ENCODE data around the gene KRT74.

Gene KRT74

DNA sequence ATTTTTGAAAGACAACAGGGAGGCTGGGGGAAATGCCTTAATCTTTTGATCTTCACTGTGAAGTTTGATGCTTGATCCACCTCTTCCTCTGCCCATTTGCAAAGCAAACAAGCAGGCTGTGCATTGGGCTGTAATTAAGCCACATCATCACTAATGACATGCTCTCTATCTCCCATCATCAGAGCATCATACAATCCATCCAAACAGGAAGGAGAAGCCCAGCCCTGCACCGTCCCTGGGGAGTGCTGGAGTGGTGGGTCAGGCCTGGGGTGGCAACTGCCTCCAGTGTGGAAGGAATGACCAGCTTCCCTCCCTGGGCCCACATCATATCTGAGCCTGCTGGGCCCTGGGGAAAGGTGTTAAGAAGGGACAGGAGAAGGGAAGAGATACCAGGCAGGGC, 6.9 kb upstream of the KRT74 start:
- DNase-seq: no peak
- intact Hi-C loops (cut with DNase I): loop anchor here (5.0 kb wide), 1 partner anchor 292 kb away; no protein-coding TSS in a partner anchor

DNA sequence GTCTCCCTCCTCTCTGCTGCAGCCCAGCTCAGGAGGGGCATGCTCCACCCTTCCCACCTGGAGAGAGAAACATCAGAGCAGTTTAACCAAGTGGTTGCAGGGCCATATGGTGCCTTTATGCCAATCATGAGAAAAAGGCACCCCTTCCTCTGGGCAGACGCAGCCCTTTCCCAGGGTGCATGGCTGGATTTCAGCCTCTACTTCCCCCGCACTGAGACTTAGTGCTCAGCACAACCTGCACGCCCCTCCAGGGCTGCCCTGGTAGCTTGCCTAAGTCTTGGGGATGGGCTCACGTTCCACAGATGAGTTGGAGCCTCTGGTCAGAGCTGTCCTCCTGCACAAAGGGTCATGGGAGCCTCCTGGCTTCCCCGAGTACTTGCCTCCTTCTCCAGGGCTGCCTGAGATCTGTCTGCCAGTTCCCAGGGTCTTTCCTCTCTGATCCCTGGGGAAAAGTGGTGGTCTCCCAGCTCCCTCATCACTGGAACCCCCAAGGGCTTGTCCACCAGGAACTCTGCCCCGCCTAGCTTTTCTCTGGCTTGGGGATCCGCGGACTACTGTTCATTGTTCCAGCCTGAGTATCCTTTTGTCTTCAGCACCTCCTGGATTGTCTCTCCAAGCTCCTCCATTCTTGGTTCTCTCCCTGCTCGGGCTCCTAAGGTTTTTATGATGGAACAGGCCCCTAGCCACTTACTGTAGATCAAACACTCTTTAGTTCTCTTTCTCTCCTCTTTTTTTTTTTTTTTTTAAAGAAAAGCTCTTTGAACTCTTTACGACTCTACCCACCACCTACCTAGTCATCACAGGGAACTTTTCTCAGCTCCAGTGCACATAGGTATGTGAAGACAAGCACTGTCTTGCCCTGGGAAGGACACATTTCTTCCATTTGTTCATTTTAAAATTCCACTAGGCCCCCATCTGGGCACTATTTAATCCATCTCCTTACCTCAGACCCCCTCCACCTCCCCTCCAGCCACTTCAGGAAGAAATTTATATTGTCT, 6.1 kb upstream of the KRT74 start:
- no peak for DNase-seq
- intact Hi-C loops (cut with DNase I): loop anchor here (5.0 kb wide), 1 partner anchor 293 kb away; no protein-coding TSS in a partner anchor

DNA sequence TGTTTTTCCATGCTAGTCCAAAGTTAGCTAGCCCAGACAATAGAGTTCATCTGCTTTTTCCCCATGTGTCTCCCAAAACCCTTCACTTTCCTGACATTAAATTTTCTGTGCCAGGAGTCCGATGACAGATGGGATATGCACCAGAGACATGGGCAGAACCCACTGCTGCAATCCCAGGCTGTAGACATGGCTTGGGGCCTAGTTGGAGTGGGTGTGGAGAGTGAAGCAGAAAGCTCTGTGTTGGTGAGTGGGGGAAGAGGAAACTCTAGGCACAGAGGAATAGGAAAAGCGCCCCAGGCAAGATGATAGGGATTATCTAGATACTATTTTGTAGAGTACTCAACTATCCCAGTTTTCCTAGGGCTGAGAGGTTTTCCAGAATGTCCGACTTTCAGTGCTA, 4.8 kb upstream of the KRT74 start:
- intact Hi-C loops (cut with DNase I): no loop called here
- DNase-seq: no peak

DNA sequence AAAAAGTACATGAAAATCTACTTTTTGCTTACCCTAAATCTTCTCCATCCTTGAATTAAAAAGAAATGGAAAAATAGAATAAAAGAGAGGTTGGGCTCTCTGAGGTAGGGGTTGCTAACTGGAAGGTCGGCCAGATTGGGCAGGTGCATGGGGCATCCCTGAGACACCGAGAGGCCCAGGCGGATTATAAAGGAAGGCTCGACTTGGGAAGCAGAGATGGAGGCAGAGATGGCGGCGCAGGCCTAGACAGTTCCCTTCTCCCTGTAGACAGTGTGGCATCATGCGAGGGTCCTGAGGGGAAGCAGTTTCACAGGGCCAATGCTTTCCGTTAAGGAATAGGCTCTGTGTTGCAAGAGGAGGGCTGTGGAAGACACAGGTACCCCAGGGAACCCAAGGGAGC, 3.7 kb upstream of the KRT74 start:
- intact Hi-C loops (cut with DNase I): no loop called here
- no peak for DNase-seq

GRCh38 chr12:52575948-52576347, 2.3 kb upstream of the KRT74 start:
- DNase-seq: no peak
- intact Hi-C loops (cut with DNase I): no loop called here

GRCh38 chr12:52575256-52575655, 1.6 kb upstream of the KRT74 start:
- intact Hi-C loops (cut with DNase I): no loop called here
- no peak for DNase-seq

DNA sequence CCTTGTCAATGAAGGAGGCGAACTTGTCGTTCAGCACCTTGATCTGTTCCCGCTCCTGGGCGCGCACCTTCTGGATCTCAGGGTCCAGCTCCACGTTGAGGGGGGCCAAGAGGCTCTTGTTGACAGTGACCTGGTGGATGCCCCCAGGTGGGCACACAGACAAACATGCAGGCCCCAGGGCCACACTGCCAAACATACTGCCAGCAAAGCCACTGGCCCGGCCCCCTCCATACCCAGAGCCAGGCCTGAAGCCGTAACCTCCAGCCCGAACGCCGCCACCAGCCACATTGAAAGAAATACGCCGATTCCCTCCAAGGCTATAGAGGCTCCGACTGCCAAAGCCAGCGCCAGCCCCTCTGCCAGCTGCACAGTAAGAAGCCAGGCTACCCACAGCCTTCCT, 337 bp downstream of the KRT74 start:
- DNase-seq: no peak
- intact Hi-C loops (cut with DNase I): no loop called here

- intact Hi-C loops (cut with DNase I): no loop called here
- DNase-seq: no peak
These were observed 3.1 kb downstream of the KRT74 start for GRCh38 chr12:52570511-52570910.

- DNase-seq: peak in 35 of 42 donors; percentile 8 to 72 (median 37)
These were observed 5.5 kb downstream of the KRT74 start for GRCh38 chr12:52568111-52568510.

DNA sequence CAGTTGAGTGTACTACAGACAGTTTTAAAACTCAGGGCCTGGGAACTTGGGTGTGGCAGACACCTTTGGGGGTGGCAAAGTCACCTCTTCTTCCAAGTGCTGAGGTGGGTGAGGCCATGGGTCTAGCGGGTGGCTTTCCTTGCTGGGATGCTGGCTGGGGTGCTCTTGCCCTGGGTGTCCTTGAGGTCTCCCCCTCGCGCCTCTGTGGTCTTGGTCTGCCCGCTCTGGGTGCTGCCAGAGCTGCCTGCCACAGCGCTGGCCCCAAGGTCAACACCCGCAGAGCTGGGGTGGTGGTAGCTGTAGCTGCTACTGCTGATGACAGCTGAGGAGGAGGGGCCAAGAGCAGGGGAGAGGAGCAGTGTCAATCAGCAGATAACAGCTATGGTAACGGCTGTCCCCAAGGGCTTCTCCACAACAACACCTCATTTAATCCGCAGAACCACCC, 6.8 kb downstream of the KRT74 start:
- intact Hi-C loops (cut with DNase I): no loop called here
- no peak for DNase-seq

More at GRCh38 chr12:52568111-52568510, 5.5 kb downstream of the KRT74 start:
- intact Hi-C loops (cut with DNase I): no loop called here

DNA sequence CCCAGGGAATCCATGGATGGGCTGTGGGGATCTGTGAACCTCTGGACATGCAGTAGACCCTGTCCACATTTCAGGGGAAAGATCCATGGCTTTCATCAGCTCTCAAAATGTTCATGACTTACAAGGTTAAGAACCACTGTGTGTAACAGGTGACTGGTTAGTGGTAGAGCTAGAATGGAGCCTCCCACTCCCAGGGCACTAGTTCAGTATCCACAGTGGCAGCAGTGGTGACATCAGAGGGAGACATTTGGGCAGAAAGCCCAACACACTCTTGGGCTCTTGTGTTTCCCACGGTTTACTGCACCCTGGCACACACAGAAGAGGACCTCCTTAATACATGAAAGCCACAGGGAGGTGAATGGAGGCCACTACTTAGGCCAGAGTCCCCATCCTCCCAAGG, 9.1 kb downstream of the KRT74 start:
- intact Hi-C loops (cut with DNase I): no loop called here
- no peak for DNase-seq

DNA sequence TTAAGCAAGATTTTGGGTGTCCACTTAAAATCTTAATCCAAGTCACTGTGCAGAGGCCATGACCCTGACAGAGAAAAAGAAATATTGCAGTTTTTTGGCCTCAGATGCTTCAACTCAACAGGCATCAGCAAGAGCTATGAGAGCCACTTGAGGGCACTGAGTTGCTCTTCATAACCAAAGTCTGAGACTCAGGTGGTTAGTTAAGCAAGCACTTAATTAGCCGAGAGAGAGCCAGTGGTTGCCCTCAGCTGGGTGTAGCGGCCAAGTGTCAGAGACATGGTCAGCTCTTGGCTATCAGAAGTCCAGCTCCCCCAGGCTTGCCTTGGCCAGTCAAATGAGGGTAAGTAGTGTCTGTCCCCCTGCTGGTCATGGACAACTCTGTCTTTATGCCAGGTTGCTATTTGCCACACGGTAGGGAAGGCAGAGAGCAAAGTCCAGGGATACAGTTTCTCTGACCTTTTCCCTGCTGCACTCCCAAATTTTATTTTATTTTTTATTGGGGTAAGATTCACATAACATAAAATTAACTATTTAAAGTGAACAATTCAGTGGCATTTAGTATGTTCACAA, 11.7 kb downstream of the KRT74 start:
- no peak for DNase-seq
- intact Hi-C loops (cut with DNase I): no loop called here

DNA sequence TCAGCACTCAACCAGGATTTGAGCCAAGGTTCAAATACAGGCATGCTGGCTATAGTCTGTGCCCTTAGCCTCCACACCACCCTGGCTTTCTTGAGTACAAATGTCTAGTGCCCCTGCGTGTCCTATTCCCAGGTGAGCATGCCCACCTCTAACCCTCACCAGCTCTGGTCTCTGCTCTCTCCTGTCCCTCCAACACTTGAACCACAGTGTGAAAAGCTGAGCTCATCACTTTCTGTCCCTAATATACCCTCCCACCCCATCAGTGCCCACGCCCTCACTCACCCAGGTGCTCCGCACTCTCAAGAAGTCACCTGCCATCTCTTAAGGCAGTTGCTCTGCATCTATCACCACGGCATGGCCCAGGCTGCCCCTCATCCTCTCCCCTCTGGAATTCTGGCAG, 13.7 kb downstream of the KRT74 start:
- DNase-seq: no peak
- intact Hi-C loops (cut with DNase I): no loop called here

DNA sequence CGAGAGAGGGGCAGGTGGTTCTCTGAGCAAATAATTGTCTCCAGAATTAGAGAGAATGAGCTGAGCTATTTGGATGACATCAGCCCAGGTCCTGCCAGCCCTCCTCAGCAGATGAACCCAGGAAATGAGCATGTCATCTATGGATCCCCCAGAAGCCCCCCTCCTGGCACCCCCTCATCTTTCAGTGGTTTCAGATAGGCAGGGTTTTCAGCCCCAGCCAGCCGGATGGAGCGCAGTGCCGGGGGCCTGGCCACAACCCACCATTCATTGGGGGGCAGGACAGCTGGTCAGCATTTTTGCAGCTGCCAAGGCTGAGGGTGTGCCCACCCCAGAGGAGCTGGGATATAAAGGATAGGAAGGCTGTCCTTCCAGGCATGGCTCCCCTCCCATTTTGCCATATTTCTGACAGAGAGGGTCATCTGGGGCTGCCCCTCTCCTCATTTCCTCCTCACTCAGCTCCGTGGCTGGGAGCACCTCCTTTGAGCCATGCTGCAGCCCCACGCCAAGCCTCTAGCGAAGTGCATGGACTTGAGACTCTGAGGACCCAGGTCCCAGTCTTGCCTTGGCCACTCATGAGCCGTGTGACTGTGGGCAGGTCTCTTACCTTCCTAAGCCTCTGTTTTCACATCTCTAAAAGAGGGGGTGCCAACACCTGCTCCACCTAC, 14.7 kb downstream of the KRT74 start:
- no peak for DNase-seq
- intact Hi-C loops (cut with DNase I): no loop called here

GRCh38 chr12:52557476-52557875, 16.2 kb downstream of the KRT74 start:
- no peak for DNase-seq
- intact Hi-C loops (cut with DNase I): no loop called here

DNA sequence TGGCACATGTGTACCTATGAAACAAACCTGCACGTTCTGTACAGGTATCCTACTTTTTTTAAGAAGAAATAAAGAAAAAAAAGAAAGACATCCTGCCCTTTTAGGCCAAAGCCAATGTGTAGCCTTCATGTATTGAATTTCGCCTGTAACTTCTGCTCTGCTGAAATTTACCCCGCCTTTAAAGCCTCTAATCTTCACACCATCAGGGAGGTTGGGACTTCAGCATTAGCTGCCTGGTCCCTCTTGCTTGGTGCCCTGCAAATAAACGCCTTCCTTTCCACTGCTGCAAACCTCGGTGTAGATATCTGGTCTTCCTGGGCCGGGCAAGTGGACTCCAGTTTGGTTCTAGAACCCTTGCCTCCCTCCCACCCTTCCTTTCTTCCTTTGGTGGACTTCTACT, 18.1 kb downstream of the KRT74 start:
- DNase-seq: no peak
- intact Hi-C loops (cut with DNase I): no loop called here

DNA sequence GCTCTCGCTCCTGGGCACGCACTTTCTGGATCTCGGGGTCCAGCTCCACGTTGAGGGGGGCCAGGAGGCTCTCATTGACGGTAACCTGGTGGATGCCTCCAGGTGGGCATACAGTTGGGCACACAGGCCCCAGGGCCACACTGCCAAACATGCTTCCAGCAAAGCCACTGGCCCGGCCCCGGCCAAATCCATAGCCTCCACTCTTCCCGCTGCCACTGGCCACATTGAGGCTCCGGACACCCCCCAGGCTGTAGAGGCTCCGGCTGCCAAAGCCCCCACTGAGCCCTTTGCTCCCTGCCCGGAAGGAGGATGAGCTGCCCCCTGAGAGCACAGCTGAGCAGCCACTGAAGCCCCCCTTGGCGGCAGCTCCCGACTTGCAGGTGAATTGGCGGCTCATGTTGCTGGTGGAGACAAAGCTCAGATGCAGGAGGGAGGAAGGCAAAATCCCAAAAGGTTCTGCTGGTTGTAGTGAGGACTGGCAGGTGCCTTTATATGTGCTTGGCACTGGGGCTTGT, 20.9 kb downstream of the KRT74 start, which contains the start of gene KRT71:
Gene KRT71 (minus strand): TSS at position 465 of the 515 bp plus-strand sequence. CDS start 68 bp downstream, at position 397.
- DNase-seq: no peak
- intact Hi-C loops (cut with DNase I): no loop called here

GRCh38 chr12:52552055-52552454, 21.6 kb downstream of the KRT74 start:
- intact Hi-C loops (cut with DNase I): no loop called here
- peak in 38 of 42 donors; percentile 17 to 71 (median 48) for DNase-seq

DNA sequence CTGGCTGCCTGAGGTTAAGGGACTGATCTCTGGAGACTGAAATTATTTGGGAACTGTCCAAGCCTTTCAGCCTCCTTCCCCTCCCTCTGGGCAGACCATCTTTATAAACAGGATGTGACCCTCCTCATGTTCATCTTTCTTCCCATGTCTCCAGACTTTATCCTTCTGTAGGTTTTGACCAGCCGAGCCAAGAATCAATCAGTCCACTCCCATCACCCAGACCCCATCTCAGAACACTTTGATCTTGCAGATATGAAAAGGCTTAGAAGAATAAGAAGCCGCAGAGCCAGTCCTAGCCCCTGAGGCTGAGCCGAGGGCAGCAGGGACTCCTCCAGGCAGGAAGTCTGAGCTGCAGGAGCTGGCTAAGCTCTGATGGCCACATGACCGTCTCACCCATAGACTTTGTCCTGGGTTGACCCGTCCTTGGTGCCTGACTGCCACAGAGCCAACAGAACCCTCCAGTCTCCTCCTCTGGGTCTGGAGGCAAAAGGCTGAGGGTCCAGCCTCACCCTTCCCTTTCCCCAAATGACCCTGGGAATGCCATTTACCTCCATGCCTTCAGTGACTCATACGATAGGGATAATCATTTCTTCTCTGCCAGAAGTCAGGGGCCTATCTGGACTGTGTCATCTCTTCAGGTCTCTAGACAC, 22.3 kb downstream of the KRT74 start:
- DNase-seq: no peak
- intact Hi-C loops (cut with DNase I): no loop called here
